ENCODE measurements around the gene IFNAR2. TPM values are rescaled to one million over a fixed set of nuclear protein-coding genes. Genes with fewer than 3 reads are reported as not detected.

The IFNAR2 gene
- total RNA-seq, result 19.5 and 20.3 TPM in 2 replicates

DNA sequence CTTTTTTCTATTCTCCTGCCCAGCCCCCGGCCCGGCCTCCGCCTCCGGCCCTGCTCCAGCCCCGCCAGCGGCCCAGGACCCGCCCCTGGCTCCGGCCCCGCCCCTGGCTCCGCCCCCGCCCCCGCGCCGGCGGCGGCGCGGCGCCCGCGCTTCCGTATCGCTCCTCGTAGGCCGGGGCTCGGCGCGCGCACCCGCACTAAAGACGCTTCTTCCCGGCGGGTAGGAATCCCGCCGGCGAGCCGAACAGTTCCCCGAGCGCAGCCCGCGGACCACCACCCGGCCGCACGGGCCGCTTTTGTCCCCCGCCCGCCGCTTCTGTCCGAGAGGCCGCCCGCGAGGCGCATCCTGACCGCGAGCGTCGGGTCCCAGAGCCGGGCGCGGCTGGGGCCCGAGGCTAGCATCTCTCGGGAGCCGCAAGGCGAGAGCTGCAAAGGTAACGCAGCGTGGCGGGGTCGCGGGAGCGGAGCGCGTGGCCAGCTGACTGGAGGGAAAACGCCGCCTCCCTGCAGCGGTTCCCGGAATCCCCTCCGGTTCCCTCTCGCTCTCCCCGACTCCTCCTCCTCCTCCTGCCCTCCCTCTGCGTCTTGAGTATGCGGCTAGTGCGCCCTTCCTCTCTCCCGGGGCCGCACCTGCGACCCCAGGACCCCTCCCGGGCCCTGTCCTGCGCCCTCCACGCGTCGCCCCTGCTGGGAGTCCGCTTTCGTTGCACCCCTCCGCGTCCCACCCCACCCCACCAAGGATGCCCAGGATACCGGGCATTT is at the start of gene IFNAR2:
TSS of gene IFNAR2 (plus strand) at position 155 of the 761 bp plus-strand sequence. CDS start 11,985 bp downstream, outside the sequence.
- no peak for DNase-seq (ENCODE audit: extremely low read depth, low read depth, low spot score)

DNA sequence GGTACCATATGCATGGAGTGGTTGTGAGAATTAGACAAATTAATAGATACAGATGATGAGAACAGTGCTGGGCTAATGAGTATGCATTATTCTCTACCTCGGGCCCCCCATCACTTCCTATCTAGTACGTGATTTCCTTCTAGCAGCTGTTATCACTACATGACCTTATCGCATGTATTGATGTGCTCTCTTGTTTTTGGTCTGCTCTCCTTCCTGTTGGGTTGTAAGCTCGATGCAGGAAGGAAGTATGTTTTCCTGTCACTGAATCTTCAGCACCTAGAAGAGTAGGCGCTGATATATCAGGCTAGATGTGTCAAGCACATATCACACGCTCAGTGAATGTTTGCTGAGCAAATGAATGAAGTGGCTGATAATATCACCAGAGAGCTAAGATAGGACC is 43.9 kb upstream of the IFNAR2 start:
- no peak for DNase-seq (ENCODE audit: extremely low read depth, low read depth, low spot score)

- no peak for DNase-seq (ENCODE audit: extremely low read depth, low read depth, low spot score)
Observed at GRCh38 chr21:33187276-33187675, 42.5 kb upstream of the IFNAR2 start.

DNA sequence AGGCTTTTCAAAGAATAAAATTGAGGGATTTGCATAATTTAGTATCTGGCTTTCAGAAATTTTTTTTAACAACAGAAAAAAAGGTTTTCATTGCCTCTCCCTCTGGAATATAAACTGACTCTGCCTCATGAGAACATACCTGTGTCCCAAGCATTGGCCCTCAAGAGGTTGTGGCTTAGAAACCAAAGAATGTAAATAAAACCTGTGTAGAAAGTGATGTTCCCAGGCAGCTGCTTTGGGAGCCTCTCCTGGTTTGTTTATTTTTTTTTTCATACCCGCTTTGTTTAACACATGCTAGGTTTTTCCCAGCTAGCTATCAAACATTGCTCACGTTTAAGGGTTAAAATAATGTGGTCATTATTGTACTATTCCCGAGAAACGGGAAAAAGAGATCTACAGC is 40.5 kb upstream of the IFNAR2 start:
- no peak for DNase-seq (ENCODE audit: extremely low read depth, low read depth, low spot score)

GRCh38 chr21:33189824-33190223 is 39.9 kb upstream of the IFNAR2 start:
- DNase-seq (ENCODE audit: extremely low read depth, low read depth, low spot score), result no peak

DNA sequence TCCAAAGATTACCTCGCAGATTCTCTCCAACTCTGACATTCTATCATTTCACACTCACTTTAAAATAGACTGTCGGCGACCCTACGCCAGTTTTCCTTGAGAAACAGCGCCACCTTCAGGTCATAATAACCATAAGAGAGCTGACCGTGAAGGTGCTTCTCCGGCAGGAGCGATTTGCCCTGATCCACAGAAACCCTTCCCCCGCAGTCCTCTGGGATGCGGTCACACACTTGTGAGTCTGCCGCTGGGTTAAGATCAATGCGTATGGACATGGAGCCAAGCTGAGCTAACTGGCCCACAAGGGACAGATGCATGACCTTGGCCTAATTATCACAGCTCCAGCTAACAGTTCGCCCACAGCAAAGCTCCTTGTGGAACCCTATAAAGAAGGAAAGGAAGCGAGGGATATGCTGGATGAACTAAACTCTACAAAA is 32.8 kb upstream of the IFNAR2 start:
- DNase-seq (ENCODE audit: extremely low read depth, low read depth, low spot score), result peak; percentile 44

- no peak for DNase-seq (ENCODE audit: extremely low read depth, low read depth, low spot score)
Observed at GRCh38 chr21:33197496-33197895, 32.2 kb upstream of the IFNAR2 start.

- no peak for DNase-seq (ENCODE audit: extremely low read depth, low read depth, low spot score)
Observed at GRCh38 chr21:33198346-33199099, 31.2 kb upstream of the IFNAR2 start.

DNA sequence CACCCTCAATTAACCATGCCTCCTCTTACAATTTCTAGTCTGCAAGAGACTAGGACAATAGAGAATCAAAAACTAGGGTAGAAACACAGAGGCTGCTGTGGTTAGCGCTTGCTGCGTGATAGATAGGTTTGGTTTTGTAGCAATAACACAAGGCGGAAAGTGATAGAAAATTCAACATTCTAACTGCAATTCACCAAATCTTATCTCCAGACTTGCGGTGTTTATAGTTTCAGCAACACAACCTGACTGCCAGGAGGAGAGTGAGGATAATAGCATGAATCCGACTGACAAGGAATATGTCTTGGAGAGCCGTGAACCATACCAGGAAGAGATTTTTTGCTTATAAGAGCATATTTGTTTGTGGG is 30.7 kb upstream of the IFNAR2 start:
- DNase-seq (ENCODE audit: extremely low read depth, low read depth, low spot score), result no peak

- DNase-seq (ENCODE audit: extremely low read depth, low read depth, low spot score), result peak; percentile 95
Observed at GRCh38 chr21:33199516-33200217, 30.1 kb upstream of the IFNAR2 start.

DNA sequence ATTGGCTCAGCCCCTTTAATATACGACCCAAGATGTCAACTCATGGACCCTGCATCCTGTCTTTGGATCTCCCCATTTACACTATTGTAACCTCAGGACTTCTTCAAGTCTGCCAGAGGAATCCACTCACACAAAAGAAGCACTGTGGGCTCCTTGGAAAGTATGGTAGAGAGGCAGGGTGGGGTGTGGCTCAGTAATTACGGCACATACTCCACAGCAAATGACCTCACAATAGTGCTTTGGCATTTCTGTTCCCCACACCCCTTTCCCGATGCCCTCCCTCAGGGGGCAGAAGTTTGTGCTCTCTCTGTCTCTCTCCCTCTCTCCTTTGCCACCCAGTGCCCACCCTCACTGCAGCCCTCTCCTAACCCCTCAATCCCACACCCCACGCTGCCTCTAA is 27.8 kb upstream of the IFNAR2 start:
- DNase-seq (ENCODE audit: extremely low read depth, low read depth, low spot score), result no peak

DNA sequence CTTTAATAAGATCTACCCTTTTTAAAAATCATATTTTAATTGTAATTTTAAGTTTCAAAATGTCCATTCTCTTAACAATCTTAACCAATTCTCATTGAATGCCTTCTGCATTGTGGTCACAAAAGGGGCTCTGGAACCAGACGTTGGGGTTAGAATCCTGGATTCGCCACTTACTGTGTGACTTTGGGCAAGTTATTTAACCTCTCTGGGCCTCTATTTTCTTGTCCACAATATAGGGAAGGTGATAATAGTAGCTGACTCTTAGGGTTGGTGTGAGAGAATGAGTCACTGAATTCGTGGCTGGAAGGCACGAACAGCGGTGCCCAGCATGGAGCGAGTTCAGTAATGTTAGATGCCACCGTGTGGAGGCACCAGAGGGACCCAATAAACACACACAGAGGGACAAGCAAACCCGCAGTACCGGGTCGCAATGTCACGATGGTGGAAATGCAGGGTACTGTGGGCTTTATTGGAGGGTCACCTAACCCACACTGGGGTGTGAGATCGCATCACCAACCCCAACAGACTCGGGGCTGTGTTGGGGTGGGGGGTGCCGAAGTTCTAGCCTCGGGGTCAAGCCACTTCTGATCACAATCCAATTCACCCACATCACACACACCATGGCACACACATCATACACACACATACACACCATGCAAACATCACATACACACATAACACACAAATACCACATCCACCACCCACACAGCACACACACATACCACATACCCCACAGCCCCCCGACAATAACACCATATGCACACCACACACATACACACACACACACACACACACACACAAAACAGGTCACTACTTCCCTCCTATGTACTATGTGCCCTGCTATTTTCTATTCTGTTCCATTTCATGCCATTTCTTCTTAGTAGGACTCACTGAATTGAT is 27.0 kb upstream of the IFNAR2 start:
- DNase-seq (ENCODE audit: extremely low read depth, low read depth, low spot score), result no peak

DNA sequence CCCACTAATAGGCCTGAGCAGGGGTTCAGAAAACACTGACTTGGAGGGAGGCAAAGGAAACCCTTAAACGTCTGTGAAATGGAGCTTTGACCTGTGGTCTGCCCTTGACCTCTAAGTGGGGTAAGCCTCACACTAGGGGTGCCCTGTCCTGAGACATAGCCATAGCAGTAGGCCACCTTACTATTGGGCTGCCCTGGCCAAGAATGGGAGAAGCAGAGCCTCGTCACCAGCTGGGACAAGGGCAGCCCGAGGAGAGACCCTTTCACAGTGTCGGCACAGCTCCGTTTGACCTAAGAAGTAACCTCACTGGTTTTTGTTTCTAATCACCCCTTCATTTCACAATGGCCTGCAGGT is 26.4 kb upstream of the IFNAR2 start:
- no peak for DNase-seq (ENCODE audit: extremely low read depth, low read depth, low spot score)

DNA sequence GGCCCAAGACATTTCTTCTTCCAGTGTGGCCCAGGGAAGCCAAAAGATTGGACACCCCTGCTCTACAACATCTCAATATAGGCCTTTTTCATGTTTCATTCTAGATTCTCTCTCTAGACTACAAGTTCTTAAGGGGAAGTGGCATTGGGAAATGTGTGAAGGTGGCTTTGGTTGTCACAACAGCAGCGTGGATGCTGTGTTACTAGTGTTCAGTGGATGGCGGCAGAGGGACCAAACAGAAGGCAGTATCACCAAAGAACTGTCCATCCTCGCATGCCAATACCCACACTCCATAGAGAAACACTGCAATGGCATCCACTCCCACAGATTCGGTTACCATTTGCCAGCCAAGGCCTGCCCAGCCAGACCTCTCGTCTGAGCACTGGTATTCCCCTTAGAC is 24.3 kb upstream of the IFNAR2 start:
- no peak for DNase-seq (ENCODE audit: extremely low read depth, low read depth, low spot score)

GRCh38 chr21:33206771-33207281 is 22.9 kb upstream of the IFNAR2 start:
- DNase-seq (ENCODE audit: extremely low read depth, low read depth, low spot score), result no peak

- DNase-seq (ENCODE audit: extremely low read depth, low read depth, low spot score), result no peak
Observed at GRCh38 chr21:33207449-33208149, 22.1 kb upstream of the IFNAR2 start.

GRCh38 chr21:33208534-33208933 is 21.2 kb upstream of the IFNAR2 start:
- DNase-seq (ENCODE audit: extremely low read depth, low read depth, low spot score), result no peak

DNA sequence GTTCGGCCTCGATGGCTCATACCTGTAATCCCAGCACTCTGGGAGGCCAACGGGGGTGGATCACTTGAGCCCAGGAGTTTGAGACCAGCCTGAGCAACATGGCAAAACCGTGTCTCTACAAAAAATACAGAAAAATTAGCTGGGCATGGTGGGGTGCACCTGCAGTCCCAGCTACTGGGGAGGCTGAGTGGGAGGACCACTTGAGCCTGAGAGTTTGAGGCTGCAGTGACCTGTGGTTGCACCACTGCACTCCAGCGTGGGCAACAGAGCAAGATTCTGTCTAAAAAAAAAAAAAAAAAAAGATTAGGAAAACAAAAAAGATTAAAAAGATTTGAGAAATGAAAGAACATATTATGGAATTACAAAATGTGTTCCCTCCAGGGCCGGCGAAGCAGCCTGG is 18.4 kb upstream of the IFNAR2 start:
- no peak for DNase-seq (ENCODE audit: extremely low read depth, low read depth, low spot score)

DNA sequence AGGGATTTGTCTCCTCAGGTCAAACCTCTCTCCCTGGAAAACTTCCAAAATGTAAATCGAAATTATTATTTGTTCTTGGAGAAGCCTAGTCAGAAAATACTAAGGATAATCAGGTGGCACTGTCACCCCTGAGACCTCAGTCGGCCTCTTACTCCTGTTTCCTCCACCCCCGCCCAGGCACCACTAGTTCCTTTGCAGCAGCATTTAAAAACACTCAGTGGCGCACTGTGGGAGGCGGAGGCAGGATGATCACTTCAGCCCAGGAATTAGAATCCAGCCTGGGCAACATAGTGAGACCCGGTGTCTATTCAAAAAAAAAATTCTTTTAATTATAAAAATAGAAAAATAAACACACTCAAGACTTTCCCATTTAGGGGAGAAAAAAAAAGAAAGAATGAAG is 18.0 kb upstream of the IFNAR2 start:
- no peak for DNase-seq (ENCODE audit: extremely low read depth, low read depth, low spot score)

Data from glomerular endothelial cell (primary cell).